HepG2 (cell line): ENCODE data around the gene CDYL. TPM values are rescaled to one million over a fixed set of nuclear protein-coding genes. Genes with fewer than 3 reads are reported as not detected.

ENCODE experiments used
- ATAC-seq: fragments of 200-7000 bp; cut with Tn5 transposase; 3 replicates; pipeline ENCODE4 v1.9.1; 2020; ENCODE audit warnings: mild to moderate bottlenecking, moderate library complexity
- BruUV-seq: library from RNA; stranded (reverse); fragments of 400-500 nt; replicated peaks from 2 replicates; lab custom pipeline; 2021; lab: Mats Ljungman, UMichigan
- CTCF ChIA-PET: fragments of 300-600 bp; formaldehyde crosslinking; extraction: SDS; loops from one replicate; lab custom pipeline; 2021; ENCODE audit warnings: low total read pairs, inconsistent platforms, low intra/inter-chr PET ratio; lab: Yijun Ruan, JAX
- POLR2A ChIA-PET: fragments of 350-600 bp; sonication (Branson Sonifier 250); formaldehyde crosslinking; loops from one replicate; lab custom pipeline; 2020; ENCODE audit warnings: antibody characterized with exemption, inconsistent platforms; lab: Yijun Ruan, JAX
- DNase-seq: peaks from one replicate; pipeline ENCODE4 v3.0.0-alpha.2; 2015; ENCODE audit warnings: low spot score
- FAIRE-seq: peaks from 3 replicates; lab custom pipeline; 2011; peaks lifted over from hg19 to GRCh38; lab: Jason Lieb, UNC
- H2AFZ ChIP-seq: one replicate; pipeline ENCODE4 v1.6.1; 2011; ENCODE audit warnings: low read length, inconsistent platforms
- H3K27ac ChIP-seq: fragments of 300-600 bp; 3 replicates; pipeline ENCODE4 v1.8.0; 2011; ENCODE audit warnings: mixed run types, mild to moderate bottlenecking, mixed read lengths, low read length, inconsistent platforms; ENCODE audit not compliant: insufficient read depth; ENCODE audit errors: extremely low read length
- H3K27me3 ChIP-seq, 2 experiments: fragments of 200-600 bp in 1 of 2; 2 replicates in 1 of 2; 3 replicates in 1 of 2; pipeline versions ENCODE4 v1.6.0 to v1.8.0; 2011; ENCODE audit warnings: low read length in 2 of 2, mild to moderate bottlenecking in 2 of 2, moderate library complexity in 2 of 2, inconsistent platforms in 1 of 2; ENCODE audit not compliant: insufficient read depth in 2 of 2, control insufficient read depth in 1 of 2
- H3K36me3 ChIP-seq, 2 experiments: fragments of 200-600 bp in 1 of 2; replicated peaks in 1 of 2; 2 replicates in 1 of 2; 3 replicates in 1 of 2; pipeline versions ENCODE4 v1.5.1 to v1.8.0; 2011; ENCODE audit warnings: low read length in 2 of 2, inconsistent platforms in 1 of 2; ENCODE audit not compliant: insufficient read depth in 2 of 2, control insufficient read depth in 1 of 2
- H3K4me1 ChIP-seq: 2 replicates; pipeline ENCODE4 v1.5.1; 2012; ENCODE audit warnings: low read length, inconsistent platforms; ENCODE audit not compliant: insufficient read depth
- H3K4me2 ChIP-seq: 2 replicates; pipeline ENCODE4 v1.6.0; 2011; ENCODE audit warnings: low read depth, low read length, inconsistent platforms
- H3K4me3 ChIP-seq, 3 experiments: fragments of 200-600 bp in 1 of 3; sonication (generic), shearing (Covaris generic) in 1 of 3; replicated peaks in 1 of 3; 2 replicates each; pipeline ENCODE4 v1.5.1; 2011 to 2016; ENCODE audit warnings: low read length in 3 of 3, inconsistent platforms in 2 of 3, low read depth in 2 of 3, mild to moderate bottlenecking in 2 of 3, control low read depth in 1 of 3, mixed read lengths in 1 of 3; ENCODE audit not compliant: insufficient read depth in 1 of 3
- H3K79me2 ChIP-seq: one replicate; pipeline ENCODE4 v1.6.1; 2011; ENCODE audit warnings: low read length, inconsistent platforms; ENCODE audit not compliant: insufficient read depth
- H3K9ac ChIP-seq: 2 replicates; pipeline ENCODE4 v1.6.0; 2011; ENCODE audit warnings: mild to moderate bottlenecking, low read depth, low read length, inconsistent platforms; ENCODE audit not compliant: insufficient read depth
- H3K9me3 ChIP-seq: 2 replicates; pipeline ENCODE4 v1.5.1; 2012; ENCODE audit warnings: mild to moderate bottlenecking, low read length
- H4K20me1 ChIP-seq: 2 replicates; pipeline ENCODE4 v1.6.0; 2011; ENCODE audit warnings: inconsistent platforms, mild to moderate bottlenecking, low read length, moderate library complexity; ENCODE audit not compliant: insufficient read depth
- ASH2L ChIP-seq: fragments of 300-600, 200-600 bp; sonication (generic); IDR thresholded peaks from 2 replicates; pipeline ENCODE4 v1.7.0; 2017; ENCODE audit warnings: low read depth, mild to moderate bottlenecking, moderate library complexity, mixed read lengths, low read length; ENCODE audit not compliant: insufficient read length
- KDM1A ChIP-seq: IDR thresholded peaks from 2 replicates; pipeline ENCODE4 v1.6.1; 2016; ENCODE audit warnings: missing compliant biosample characterization
- KDM4B ChIP-seq: sonication (generic); formaldehyde crosslinking; IDR thresholded peaks from 2 replicates; pipeline ENCODE4 v1.4.0; 2020; ENCODE audit warnings: missing genetic modification reagents
- MAF1 ChIP-seq: sonication (generic); formaldehyde crosslinking; IDR thresholded peaks from 2 replicates; pipeline ENCODE4 v1.5.0; 2020; ENCODE audit warnings: missing genetic modification reagents, borderline replicate concordance
- PCBP1 ChIP-seq: fragments of 200-400 bp; formaldehyde crosslinking; IDR thresholded peaks from 2 replicates; pipeline ENCODE4 v1.6.1; 2017; ENCODE audit warnings: mild to moderate bottlenecking, low read depth, low read length, borderline replicate concordance
- RBM22 ChIP-seq: fragments of 200-400 bp; formaldehyde crosslinking; optimal IDR thresholded peaks from 2 replicates; pipeline ENCODE3; 2017; ENCODE audit warnings: mild to moderate bottlenecking, low read length, moderate library complexity
- SMAD9 ChIP-seq: sonication (generic); formaldehyde crosslinking; IDR thresholded peaks from 2 replicates; pipeline ENCODE4 v1.5.1; 2020; ENCODE audit warnings: mild to moderate bottlenecking, missing genetic modification reagents
- SNAPC2 ChIP-seq: sonication (generic); formaldehyde crosslinking; IDR thresholded peaks from 2 replicates; pipeline ENCODE4 v1.8.1; 2022; ENCODE audit warnings: mild to moderate bottlenecking, missing genetic modification reagents
- ZNF556 ChIP-seq: sonication (generic); formaldehyde crosslinking; IDR thresholded peaks from 2 replicates; pipeline ENCODE4 v1.4.0; 2020; ENCODE audit warnings: mild to moderate bottlenecking, missing genetic modification reagents, borderline replicate concordance
- WGBS: methylation state at CpG from one replicate; pipeline ENCODE4 v1.1.6; 2017; ENCODE audit warnings: low lambda C conversion rate; 5-methylcytosine and 5-hydroxymethylcytosine counted together
- in situ Hi-C: cut with HindIII; loops from 2 replicates; pipeline ENCODE4 v1.10.0; 2017; ENCODE audit warnings: low pct_unique_long_range_greater_than_20kb; ENCODE audit not compliant: extremely low pct_ligation_motif_present
- intact Hi-C: fragments of 100-400 bp; cut with micrococcal nuclease; formaldehyde crosslinking; loops from one replicate; pipeline ENCODE4 v1.10.0; 2022; ENCODE audit not compliant: unreplicated experiment
- polyA plus RNA-seq, 8 experiments: library from polyadenylated mRNA; depleted of rRNA in 3 of 8; stranded (reverse) in 7 of 8; unstranded in 1 of 8; fragments of >200 nt; fragmentation: Illumina TruSeq in 4 of 8; extraction: Trizol in 4 of 8; gene quantifications; 2 replicates each; pipeline versions ENCODE4 v1.2.1 to v1.2.3, GENCODE V29; 2011 to 2016; ENCODE audit warnings: low read depth in 4 of 8, missing spikeins in 1 of 8, mixed read lengths in 1 of 8; ENCODE audit not compliant: insufficient read depth in 1 of 8
- total RNA-seq, 5 experiments: library from RNA; depleted of rRNA; stranded (reverse); fragments of >200 nt; fragmentation: Illumina TruSeq; extraction: Trizol; gene quantifications; 2 replicates each; pipeline ENCODE4 v1.2.3, GENCODE V29; 2016; ENCODE audit warnings: low read depth in 1 of 5
- TF ChIP-seq, protein P1 (sequence below): sonication (generic); formaldehyde crosslinking; IDR thresholded peaks from 2 replicates; pipeline ENCODE4 v1.4.0; 2020; ENCODE audit warnings: mild to moderate bottlenecking, missing genetic modification reagents
- TF ChIP-seq, protein P2 (sequence below): sonication (generic); formaldehyde crosslinking; IDR thresholded peaks from 2 replicates; pipeline ENCODE4 v1.5.1; 2020; ENCODE audit warnings: missing genetic modification reagents, mild to moderate bottlenecking, borderline replicate concordance
- TF ChIP-seq, protein P3 (sequence below): sonication (generic); formaldehyde crosslinking; IDR thresholded peaks from 2 replicates; pipeline ENCODE4 v1.8.0; 2022; ENCODE audit warnings: missing genetic modification reagents, mild to moderate bottlenecking, moderate library complexity, borderline replicate concordance
- TF ChIP-seq, protein P4 (sequence below), 2 experiments: sonication (generic) in 1 of 2; formaldehyde crosslinking in 1 of 2; IDR thresholded peaks; 2 replicates each; pipeline versions ENCODE4 v1.4.0 to v1.6.1; 2016 to 2020; ENCODE audit warnings: borderline replicate concordance in 1 of 2, low read depth in 1 of 2, mild to moderate bottlenecking in 1 of 2, missing genetic modification reagents in 1 of 2

CDYL gene
- total and polyA plus RNA-seq, 2 of the 13 experiments (the other 11 are each of a cell fraction or from before 2014, with no cell fraction given): 22.8 to 105 TPM

DNA sequence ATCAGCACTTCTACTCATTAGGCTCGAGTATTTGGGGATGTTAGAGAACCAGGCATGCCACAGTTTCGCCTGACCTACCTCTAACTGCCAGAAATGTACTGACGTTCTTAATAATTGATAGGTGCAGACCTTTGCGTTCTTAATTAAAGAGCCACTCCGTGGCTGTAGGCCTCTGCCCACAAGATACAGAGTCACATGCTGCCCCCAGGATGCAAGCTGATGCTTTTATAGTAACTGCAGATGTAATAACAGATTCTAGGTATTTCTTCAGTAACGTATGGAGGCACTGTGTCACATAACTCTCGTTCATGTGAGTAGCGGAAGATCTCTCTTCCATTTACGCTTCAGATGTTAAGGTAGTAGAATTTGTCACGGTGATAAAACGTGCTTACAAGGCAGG, 114.4 kb downstream of the CDYL start:
- CTCF ChIA-PET: no interaction called here
- in situ Hi-C loops: no loop called here
- TF ChIP-seq PCBP1: no peak
- no peak for TF ChIP-seq MAF1
- TF ChIP-seq SMAD9 (CRISPR knock-in tag): no peak
- no peak for TF ChIP-seq KDM4B (CRISPR knock-in tag)
- TF ChIP-seq RBM22: no peak
- no peak for TF ChIP-seq ASH2L
- no peak for TF ChIP-seq SNAPC2 (CRISPR knock-in tag)
- TF ChIP-seq, protein P1, sequence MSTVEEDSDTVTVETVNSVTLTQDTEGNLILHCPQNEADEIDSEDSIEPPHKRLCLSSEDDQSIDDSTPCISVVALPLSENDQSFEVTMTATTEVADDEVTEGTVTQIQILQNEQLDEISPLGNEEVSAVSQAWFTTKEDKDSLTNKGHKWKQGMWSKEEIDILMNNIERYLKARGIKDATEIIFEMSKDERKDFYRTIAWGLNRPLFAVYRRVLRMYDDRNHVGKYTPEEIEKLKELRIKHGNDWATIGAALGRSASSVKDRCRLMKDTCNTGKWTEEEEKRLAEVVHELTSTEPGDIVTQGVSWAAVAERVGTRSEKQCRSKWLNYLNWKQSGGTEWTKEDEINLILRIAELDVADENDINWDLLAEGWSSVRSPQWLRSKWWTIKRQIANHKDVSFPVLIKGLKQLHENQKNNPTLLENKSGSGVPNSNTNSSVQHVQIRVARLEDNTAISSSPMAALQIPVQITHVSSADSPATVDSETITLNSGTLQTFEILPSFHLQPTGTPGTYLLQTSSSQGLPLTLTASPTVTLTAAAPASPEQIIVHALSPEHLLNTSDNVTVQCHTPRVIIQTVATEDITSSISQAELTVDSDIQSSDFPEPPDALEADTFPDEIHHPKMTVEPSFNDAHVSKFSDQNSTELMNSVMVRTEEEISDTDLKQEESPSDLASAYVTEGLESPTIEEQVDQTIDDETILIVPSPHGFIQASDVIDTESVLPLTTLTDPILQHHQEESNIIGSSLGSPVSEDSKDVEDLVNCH (CRISPR knock-in tag): no peak
- TF ChIP-seq KDM1A (CRISPR knock-in tag): no peak
- TF ChIP-seq, protein P2, sequence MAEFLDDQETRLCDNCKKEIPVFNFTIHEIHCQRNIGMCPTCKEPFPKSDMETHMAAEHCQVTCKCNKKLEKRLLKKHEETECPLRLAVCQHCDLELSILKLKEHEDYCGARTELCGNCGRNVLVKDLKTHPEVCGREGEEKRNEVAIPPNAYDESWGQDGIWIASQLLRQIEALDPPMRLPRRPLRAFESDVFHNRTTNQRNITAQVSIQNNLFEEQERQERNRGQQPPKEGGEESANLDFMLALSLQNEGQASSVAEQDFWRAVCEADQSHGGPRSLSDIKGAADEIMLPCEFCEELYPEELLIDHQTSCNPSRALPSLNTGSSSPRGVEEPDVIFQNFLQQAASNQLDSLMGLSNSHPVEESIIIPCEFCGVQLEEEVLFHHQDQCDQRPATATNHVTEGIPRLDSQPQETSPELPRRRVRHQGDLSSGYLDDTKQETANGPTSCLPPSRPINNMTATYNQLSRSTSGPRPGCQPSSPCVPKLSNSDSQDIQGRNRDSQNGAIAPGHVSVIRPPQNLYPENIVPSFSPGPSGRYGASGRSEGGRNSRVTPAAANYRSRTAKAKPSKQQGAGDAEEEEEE (CRISPR knock-in tag): no peak
- TF ChIP-seq, protein P3, sequence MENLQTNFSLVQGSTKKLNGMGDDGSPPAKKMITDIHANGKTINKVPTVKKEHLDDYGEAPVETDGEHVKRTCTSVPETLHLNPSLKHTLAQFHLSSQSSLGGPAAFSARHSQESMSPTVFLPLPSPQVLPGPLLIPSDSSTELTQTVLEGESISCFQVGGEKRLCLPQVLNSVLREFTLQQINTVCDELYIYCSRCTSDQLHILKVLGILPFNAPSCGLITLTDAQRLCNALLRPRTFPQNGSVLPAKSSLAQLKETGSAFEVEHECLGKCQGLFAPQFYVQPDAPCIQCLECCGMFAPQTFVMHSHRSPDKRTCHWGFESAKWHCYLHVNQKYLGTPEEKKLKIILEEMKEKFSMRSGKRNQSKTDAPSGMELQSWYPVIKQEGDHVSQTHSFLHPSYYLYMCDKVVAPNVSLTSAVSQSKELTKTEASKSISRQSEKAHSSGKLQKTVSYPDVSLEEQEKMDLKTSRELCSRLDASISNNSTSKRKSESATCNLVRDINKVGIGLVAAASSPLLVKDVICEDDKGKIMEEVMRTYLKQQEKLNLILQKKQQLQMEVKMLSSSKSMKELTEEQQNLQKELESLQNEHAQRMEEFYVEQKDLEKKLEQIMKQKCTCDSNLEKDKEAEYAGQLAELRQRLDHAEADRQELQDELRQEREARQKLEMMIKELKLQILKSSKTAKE: no peak
- TF ChIP-seq, protein P4, sequence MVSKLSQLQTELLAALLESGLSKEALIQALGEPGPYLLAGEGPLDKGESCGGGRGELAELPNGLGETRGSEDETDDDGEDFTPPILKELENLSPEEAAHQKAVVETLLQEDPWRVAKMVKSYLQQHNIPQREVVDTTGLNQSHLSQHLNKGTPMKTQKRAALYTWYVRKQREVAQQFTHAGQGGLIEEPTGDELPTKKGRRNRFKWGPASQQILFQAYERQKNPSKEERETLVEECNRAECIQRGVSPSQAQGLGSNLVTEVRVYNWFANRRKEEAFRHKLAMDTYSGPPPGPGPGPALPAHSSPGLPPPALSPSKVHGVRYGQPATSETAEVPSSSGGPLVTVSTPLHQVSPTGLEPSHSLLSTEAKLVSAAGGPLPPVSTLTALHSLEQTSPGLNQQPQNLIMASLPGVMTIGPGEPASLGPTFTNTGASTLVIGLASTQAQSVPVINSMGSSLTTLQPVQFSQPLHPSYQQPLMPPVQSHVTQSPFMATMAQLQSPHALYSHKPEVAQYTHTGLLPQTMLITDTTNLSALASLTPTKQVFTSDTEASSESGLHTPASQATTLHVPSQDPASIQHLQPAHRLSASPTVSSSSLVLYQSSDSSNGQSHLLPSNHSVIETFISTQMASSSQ (IDR thresholded peaks at IDR 0.05; ENCODE audit: low read depth): no peak
- TF ChIP-seq, protein P4 (CRISPR knock-in tag; IDR thresholded peaks at IDR 0.05; ENCODE audit: borderline replicate concordance): no peak
- TF ChIP-seq ZNF556 (CRISPR knock-in tag): no peak

More for the DNA sequence above, 114.4 kb downstream of the CDYL start:
- ATAC-seq (no peak), FAIRE-seq (no peak), DNase-seq (no peak)
- H4K20me1 ChIP-seq: 0 out of 2 replicates have a peak, but pooled peaks cover 6% of the 10 kb centered on the region
- no TSS peak for BruUV-seq
- H2AFZ ChIP-seq: no peak overlapping the region
- H3K79me2 ChIP-seq: peaks cover 25% of the 10 kb centered on the region
- H3K36me3 ChIP-seq: peaks cover 4 to 7% of the 10 kb centered on the region in 2 experiments; a peak in 3 of 5 replicates
- H3K27me3 ChIP-seq: no peaks in the 10 kb centered on the region
- no peak overlapping the region for H3K4me3 ChIP-seq
- H3K4me1 ChIP-seq: no peaks in the 10 kb centered on the region
- POLR2A ChIA-PET: no interaction called here
- 97% methylated on average over 11 of the region's 11 CpGs for WGBS
- H3K9ac ChIP-seq: no peak overlapping the region
- no peaks in the 10 kb centered on the region for H3K9me3 ChIP-seq
- no peak overlapping the region for H3K27ac ChIP-seq
- H3K4me2 ChIP-seq: no peak overlapping the region
- intact Hi-C loops: no loop called here
